HepG2 (cell line): ENCODE data around the gene COG8. TPM values are rescaled to one million over a fixed set of nuclear protein-coding genes. Genes with fewer than 3 reads are reported as not detected.
A peak's percentile ranks its signal among the peaks of the same experiment; 100 is the strongest.

Experiments used
- GTF3A ChIP-seq: sonication (generic); formaldehyde crosslinking; conservative IDR thresholded peaks from 2 replicates; pipeline ENCODE4 v1.4.0; 2020; ENCODE audit warnings: mild to moderate bottlenecking, missing genetic modification reagents
- MBNL3 ChIP-seq: fragments of 250-450 bp; sonication (Bioruptor Pico); conservative IDR thresholded peaks from 2 replicates; pipeline ENCODE4 v1.8.0; 2022; ENCODE audit warnings: mild to moderate bottlenecking, inconsistent platforms
- MXD4 ChIP-seq: IDR thresholded peaks from 2 replicates; pipeline ENCODE4 v1.6.1; 2016; ENCODE audit warnings: mild to moderate bottlenecking, missing biosample characterization, missing genetic modification reagents
- MYNN ChIP-seq: sonication (generic); formaldehyde crosslinking; IDR thresholded peaks from 2 replicates; pipeline ENCODE4 v1.4.0; 2020; ENCODE audit warnings: mild to moderate bottlenecking, low read depth, missing genetic modification reagents
- NR2F1 ChIP-seq, 2 experiments: fragments of 450-650 bp in 1 of 2; formaldehyde crosslinking in 1 of 2; IDR thresholded peaks; 2 replicates each; pipeline versions ENCODE4 v1.5.0 to v1.6.1; 2016 to 2020; ENCODE audit warnings: mild to moderate bottlenecking in 1 of 2, missing compliant biosample characterization in 1 of 2, missing genetic modification reagents in 1 of 2, moderate library complexity in 1 of 2
- SNAPC2 ChIP-seq: sonication (generic); formaldehyde crosslinking; IDR thresholded peaks from 2 replicates; pipeline ENCODE4 v1.8.1; 2022; ENCODE audit warnings: mild to moderate bottlenecking, missing genetic modification reagents
- ZBTB42 ChIP-seq: sonication (generic); formaldehyde crosslinking; IDR thresholded peaks from 2 replicates; pipeline ENCODE4 v1.5.0; 2020; ENCODE audit warnings: mild to moderate bottlenecking, missing genetic modification reagents
- ZBTB7B ChIP-seq: sonication (generic); formaldehyde crosslinking; IDR thresholded peaks from 2 replicates; pipeline ENCODE4 v1.4.0; 2020; ENCODE audit warnings: missing genetic modification reagents
- ZNF260 ChIP-seq: sonication (generic); formaldehyde crosslinking; IDR thresholded peaks from 2 replicates; pipeline ENCODE4 v1.4.0; 2020; ENCODE audit warnings: missing genetic modification reagents, low read depth, mild to moderate bottlenecking, borderline replicate concordance
- ZNF326 ChIP-seq: sonication (generic); formaldehyde crosslinking; IDR thresholded peaks from 2 replicates; pipeline ENCODE4 v1.4.0; 2020; ENCODE audit warnings: missing genetic modification reagents, borderline replicate concordance
- ZNF564 ChIP-seq: sonication (generic); formaldehyde crosslinking; IDR thresholded peaks from 2 replicates; pipeline ENCODE4 v1.8.1; 2023; ENCODE audit warnings: mild to moderate bottlenecking, missing genetic modification reagents
- ZNF724P ChIP-seq: sonication (generic); formaldehyde crosslinking; IDR thresholded peaks from 2 replicates; pipeline ENCODE4 v1.8.0; 2022; ENCODE audit warnings: missing genetic modification reagents, borderline replicate concordance
- polyA plus RNA-seq, 8 experiments: library from polyadenylated mRNA; depleted of rRNA in 3 of 8; stranded (reverse) in 7 of 8; unstranded in 1 of 8; fragments of >200 nt; fragmentation: Illumina TruSeq in 4 of 8; extraction: Trizol in 4 of 8; gene quantifications; 2 replicates each; pipeline versions ENCODE4 v1.2.1 to v1.2.3, GENCODE V29; 2011 to 2016; ENCODE audit warnings: low read depth in 4 of 8, missing spikeins in 1 of 8, mixed read lengths in 1 of 8; ENCODE audit not compliant: insufficient read depth in 1 of 8
- total RNA-seq, 5 experiments: library from RNA; depleted of rRNA; stranded (reverse); fragments of >200 nt; fragmentation: Illumina TruSeq; extraction: Trizol; gene quantifications; 2 replicates each; pipeline ENCODE4 v1.2.3, GENCODE V29; 2016; ENCODE audit warnings: low read depth in 1 of 5
- TF ChIP-seq, protein P1 (sequence below): sonication (generic); formaldehyde crosslinking; IDR thresholded peaks from 2 replicates; pipeline ENCODE4 v1.5.1; 2020; ENCODE audit warnings: mild to moderate bottlenecking, missing genetic modification reagents, borderline replicate concordance
- TF ChIP-seq, protein P2 (sequence below): sonication (generic); formaldehyde crosslinking; IDR thresholded peaks from 2 replicates; pipeline ENCODE4; 2020; ENCODE audit warnings: missing genetic modification reagents, mild to moderate bottlenecking, borderline replicate concordance
- TF ChIP-seq, protein P3 (sequence below): sonication (generic); formaldehyde crosslinking; IDR thresholded peaks from 2 replicates; pipeline ENCODE4 v1.8.1; 2023; ENCODE audit warnings: mild to moderate bottlenecking, missing genetic modification reagents
- TF ChIP-seq, protein P4 (sequence below): sonication (generic); formaldehyde crosslinking; IDR thresholded peaks from 2 replicates; pipeline ENCODE4 v1.4.0; 2020; ENCODE audit warnings: mild to moderate bottlenecking, low read depth, missing genetic modification reagents
- TF ChIP-seq, protein P5 (sequence below): sonication (generic); formaldehyde crosslinking; IDR thresholded peaks from 2 replicates; pipeline ENCODE4 v1.5.1; 2020; ENCODE audit warnings: mild to moderate bottlenecking, missing genetic modification reagents, moderate library complexity

COG8 gene
- total and polyA plus RNA-seq, 2 of the 13 experiments (the other 11 are each of a cell fraction or from before 2014, with no cell fraction given) = 45.5 to 52.1 TPM

DNA sequence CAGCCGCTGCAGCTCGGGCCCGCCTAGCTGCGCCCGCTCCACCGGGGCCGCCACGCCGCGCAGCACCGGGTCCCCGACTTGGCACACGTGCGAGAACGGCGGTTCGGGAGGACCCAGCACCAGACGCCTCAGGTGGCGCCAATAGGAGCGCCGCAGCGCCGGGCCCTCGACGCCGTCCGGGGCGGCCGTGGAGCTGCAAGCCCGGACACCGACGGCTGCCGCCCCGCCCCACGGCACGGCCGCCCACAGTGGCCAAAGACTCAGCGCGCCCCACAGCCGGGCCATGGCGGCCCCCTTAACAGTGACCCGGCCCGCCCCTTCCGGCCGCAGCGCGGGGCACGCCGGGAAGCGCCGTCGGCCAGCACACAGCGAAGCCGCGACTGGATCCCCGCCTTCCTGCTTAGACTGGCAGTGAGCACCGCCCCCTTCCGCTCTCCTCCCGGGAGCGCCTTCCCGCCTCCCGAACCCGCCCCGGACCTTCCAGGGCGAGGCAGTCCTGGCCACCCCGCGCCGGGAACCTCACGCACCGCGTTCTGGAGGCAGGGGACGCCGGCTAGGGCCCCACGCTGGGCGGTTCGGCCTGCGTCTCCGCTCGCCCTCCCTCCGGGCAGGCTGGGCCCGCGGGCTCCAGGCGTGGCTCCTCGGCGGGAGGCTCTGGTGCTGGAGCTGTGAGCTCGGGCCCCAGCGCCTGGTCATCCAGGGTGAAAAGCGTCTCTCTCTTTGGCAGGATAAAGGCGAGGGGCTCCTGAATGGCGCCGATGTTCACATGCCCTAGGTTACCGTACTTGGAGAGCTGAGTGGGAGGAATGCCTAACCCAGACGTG, 8.9 kb downstream of the COG8 start, which contains the start of gene PDF (continued):
- TF ChIP-seq ZNF260 (no peak), GTF3A (CRISPR knock-in tag) (0 out of 2 replicates have a peak, but pooled peaks have one; percentile 25), ZNF326 (no peak), ZNF564 (no peak; the same call in none of the 2 replicates), SNAPC2 (CRISPR knock-in tag) (no peak; the same call in 1 of the 2 replicates), NR2F1 (CRISPR knock-in tag; IDR thresholded peaks at IDR 0.05) (no peak), ZBTB42 (peak; percentile 89; the same call in 1 of the 2 replicates), MYNN (CRISPR knock-in tag) (no peak), ZNF724P (peak; percentile 92; the same call in 1 of the 2 replicates), MBNL3 (CRISPR knock-in tag) (no peak), ZBTB7B (peak; percentile 39; the same call in 1 of the 2 replicates), MXD4 (peak; percentile 77)
- TF ChIP-seq, protein P1, sequence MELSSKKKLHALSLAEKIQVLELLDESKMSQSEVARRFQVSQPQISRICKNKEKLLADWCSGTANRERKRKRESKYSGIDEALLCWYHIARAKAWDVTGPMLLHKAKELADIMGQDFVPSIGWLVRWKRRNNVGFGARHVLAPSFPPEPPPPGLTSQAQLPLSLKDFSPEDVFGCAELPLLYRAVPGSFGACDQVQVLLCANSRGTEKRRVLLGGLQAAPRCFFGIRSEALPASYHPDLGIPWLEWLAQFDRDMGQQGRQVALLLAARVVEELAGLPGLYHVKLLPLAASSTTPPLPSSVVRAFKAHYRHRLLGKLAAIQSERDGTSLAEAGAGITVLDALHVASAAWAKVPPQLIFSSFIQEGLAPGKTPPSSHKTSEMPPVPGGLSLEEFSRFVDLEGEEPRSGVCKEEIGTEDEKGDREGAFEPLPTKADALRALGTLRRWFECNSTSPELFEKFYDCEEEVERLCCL = no peak
- TF ChIP-seq, protein P2, sequence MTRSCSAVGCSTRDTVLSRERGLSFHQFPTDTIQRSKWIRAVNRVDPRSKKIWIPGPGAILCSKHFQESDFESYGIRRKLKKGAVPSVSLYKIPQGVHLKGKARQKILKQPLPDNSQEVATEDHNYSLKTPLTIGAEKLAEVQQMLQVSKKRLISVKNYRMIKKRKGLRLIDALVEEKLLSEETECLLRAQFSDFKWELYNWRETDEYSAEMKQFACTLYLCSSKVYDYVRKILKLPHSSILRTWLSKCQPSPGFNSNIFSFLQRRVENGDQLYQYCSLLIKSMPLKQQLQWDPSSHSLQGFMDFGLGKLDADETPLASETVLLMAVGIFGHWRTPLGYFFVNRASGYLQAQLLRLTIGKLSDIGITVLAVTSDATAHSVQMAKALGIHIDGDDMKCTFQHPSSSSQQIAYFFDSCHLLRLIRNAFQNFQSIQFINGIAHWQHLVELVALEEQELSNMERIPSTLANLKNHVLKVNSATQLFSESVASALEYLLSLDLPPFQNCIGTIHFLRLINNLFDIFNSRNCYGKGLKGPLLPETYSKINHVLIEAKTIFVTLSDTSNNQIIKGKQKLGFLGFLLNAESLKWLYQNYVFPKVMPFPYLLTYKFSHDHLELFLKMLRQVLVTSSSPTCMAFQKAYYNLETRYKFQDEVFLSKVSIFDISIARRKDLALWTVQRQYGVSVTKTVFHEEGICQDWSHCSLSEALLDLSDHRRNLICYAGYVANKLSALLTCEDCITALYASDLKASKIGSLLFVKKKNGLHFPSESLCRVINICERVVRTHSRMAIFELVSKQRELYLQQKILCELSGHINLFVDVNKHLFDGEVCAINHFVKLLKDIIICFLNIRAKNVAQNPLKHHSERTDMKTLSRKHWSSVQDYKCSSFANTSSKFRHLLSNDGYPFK (CRISPR knock-in tag) = peak; percentile 86; the same call in 1 of the 2 replicates
- TF ChIP-seq, protein P3, sequence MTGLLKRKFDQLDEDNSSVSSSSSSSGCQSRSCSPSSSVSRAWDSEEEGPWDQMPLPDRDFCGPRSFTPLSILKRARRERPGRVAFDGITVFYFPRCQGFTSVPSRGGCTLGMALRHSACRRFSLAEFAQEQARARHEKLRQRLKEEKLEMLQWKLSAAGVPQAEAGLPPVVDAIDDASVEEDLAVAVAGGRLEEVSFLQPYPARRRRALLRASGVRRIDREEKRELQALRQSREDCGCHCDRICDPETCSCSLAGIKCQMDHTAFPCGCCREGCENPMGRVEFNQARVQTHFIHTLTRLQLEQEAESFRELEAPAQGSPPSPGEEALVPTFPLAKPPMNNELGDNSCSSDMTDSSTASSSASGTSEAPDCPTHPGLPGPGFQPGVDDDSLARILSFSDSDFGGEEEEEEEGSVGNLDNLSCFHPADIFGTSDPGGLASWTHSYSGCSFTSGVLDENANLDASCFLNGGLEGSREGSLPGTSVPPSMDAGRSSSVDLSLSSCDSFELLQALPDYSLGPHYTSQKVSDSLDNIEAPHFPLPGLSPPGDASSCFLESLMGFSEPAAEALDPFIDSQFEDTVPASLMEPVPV (CRISPR knock-in tag) = peak; percentile 84; the same call in 1 of the 2 replicates
- TF ChIP-seq, protein P4, sequence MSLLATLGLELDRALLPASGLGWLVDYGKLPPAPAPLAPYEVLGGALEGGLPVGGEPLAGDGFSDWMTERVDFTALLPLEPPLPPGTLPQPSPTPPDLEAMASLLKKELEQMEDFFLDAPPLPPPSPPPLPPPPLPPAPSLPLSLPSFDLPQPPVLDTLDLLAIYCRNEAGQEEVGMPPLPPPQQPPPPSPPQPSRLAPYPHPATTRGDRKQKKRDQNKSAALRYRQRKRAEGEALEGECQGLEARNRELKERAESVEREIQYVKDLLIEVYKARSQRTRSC (CRISPR knock-in tag) = no peak
- TF ChIP-seq, protein P5, sequence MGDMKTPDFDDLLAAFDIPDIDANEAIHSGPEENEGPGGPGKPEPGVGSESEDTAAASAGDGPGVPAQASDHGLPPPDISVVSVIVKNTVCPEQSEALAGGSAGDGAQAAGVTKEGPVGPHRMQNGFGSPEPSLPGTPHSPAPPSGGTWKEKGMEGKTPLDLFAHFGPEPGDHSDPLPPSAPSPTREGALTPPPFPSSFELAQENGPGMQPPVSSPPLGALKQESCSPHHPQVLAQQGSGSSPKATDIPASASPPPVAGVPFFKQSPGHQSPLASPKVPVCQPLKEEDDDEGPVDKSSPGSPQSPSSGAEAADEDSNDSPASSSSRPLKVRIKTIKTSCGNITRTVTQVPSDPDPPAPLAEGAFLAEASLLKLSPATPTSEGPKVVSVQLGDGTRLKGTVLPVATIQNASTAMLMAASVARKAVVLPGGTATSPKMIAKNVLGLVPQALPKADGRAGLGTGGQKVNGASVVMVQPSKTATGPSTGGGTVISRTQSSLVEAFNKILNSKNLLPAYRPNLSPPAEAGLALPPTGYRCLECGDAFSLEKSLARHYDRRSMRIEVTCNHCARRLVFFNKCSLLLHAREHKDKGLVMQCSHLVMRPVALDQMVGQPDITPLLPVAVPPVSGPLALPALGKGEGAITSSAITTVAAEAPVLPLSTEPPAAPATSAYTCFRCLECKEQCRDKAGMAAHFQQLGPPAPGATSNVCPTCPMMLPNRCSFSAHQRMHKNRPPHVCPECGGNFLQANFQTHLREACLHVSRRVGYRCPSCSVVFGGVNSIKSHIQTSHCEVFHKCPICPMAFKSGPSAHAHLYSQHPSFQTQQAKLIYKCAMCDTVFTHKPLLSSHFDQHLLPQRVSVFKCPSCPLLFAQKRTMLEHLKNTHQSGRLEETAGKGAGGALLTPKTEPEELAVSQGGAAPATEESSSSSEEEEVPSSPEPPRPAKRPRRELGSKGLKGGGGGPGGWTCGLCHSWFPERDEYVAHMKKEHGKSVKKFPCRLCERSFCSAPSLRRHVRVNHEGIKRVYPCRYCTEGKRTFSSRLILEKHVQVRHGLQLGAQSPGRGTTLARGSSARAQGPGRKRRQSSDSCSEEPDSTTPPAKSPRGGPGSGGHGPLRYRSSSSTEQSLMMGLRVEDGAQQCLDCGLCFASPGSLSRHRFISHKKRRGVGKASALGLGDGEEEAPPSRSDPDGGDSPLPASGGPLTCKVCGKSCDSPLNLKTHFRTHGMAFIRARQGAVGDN = peak; percentile 96
